NCI-H2171 treated with DMSO at 0.1 percent for 48 hours (cell line): Measurements from ENCODE around the gene RIN1.
A peak's percentile ranks its signal among the peaks of the same experiment; 100 is the strongest.
"Not testable (repeated sequence)": the region's sequence is repeated elsewhere in the genome, so short reads cannot be mapped to it uniquely, and the experiment has no call there.

Experiments
- DNase-seq: peaks from one replicate; lab custom pipeline; 2025; lab: John Stamatoyannopoulos, UW

RIN1 gene

GRCh38 chr11:66318600-66318970 lies 17.6 kb downstream of the RIN1 start:
- DNase-seq: no peak

GRCh38 chr11:66317723-66318599 lies 18.3 kb downstream of the RIN1 start:
- DNase-seq: peak; percentile 76

GRCh38 chr11:66317322-66317722 lies 18.9 kb downstream of the RIN1 start:
- DNase-seq: no peak

- no peak for DNase-seq
These were observed 19.4 kb downstream of the RIN1 start, which contains the start of gene CD248 for GRCh38 chr11:66316849-66317251. TSS of gene CD248 (minus strand) at chr11:66317044. CDS start at chr11:66317027, 17 bp downstream.

- no peak for DNase-seq
These were observed 20.1 kb downstream of the RIN1 start for GRCh38 chr11:66315921-66316811.

- DNase-seq: no peak
These were observed 20.7 kb downstream of the RIN1 start for GRCh38 chr11:66315498-66315885.

- no peak for DNase-seq
These were observed 21.4 kb downstream of the RIN1 start for GRCh38 chr11:66314561-66315497.

- DNase-seq: no peak
These were observed 22.1 kb downstream of the RIN1 start for GRCh38 chr11:66314186-66314501.

GRCh38 chr11:66313321-66314185 lies 22.7 kb downstream of the RIN1 start:
- DNase-seq: no peak

- DNase-seq: peak; percentile 98
These were observed 23.5 kb downstream of the RIN1 start for GRCh38 chr11:66312549-66313320.

- DNase-seq: peak; percentile 97
These were observed 24.2 kb downstream of the RIN1 start for GRCh38 chr11:66311965-66312548.

- DNase-seq: no peak
These were observed 24.7 kb downstream of the RIN1 start for GRCh38 chr11:66311470-66311964.

- not testable (repeated sequence) for DNase-seq
These were observed 25.3 kb downstream of the RIN1 start for GRCh38 chr11:66310803-66311440.

- no peak for DNase-seq
These were observed 25.9 kb downstream of the RIN1 start for GRCh38 chr11:66310324-66310723.

- no peak for DNase-seq
These were observed 26.8 kb downstream of the RIN1 start for GRCh38 chr11:66309475-66309874.

- no peak for DNase-seq
These were observed 33.6 kb downstream of the RIN1 start for GRCh38 chr11:66302656-66303055.

- no peak for DNase-seq
These were observed 37.0 kb downstream of the RIN1 start for GRCh38 chr11:66299186-66299585.

- no peak for DNase-seq
These were observed 38.6 kb downstream of the RIN1 start for GRCh38 chr11:66297610-66298009.
